ENCODE data around the gene DNAH12.

DNA sequence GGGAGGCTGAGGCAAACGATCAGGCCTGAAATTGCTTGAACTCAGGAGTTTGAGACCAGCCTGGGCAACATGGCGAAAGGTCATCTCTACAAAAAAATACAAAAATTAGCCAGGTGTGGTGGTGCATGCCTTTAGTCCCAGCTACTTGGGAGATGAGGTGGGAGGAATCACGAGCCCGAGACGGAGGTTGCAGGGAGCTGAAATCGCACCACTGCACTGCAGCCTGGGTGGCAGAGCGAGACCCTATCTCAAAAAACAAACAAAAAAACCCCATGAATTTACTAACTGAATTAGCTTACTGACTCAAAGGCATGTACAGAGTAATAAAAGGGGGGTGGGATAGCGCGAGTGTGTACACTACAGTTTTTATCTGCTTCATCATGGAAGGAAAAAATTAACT lies 33.7 kb upstream of the DNAH12 start:
- TF ChIP-seq, protein P1, sequence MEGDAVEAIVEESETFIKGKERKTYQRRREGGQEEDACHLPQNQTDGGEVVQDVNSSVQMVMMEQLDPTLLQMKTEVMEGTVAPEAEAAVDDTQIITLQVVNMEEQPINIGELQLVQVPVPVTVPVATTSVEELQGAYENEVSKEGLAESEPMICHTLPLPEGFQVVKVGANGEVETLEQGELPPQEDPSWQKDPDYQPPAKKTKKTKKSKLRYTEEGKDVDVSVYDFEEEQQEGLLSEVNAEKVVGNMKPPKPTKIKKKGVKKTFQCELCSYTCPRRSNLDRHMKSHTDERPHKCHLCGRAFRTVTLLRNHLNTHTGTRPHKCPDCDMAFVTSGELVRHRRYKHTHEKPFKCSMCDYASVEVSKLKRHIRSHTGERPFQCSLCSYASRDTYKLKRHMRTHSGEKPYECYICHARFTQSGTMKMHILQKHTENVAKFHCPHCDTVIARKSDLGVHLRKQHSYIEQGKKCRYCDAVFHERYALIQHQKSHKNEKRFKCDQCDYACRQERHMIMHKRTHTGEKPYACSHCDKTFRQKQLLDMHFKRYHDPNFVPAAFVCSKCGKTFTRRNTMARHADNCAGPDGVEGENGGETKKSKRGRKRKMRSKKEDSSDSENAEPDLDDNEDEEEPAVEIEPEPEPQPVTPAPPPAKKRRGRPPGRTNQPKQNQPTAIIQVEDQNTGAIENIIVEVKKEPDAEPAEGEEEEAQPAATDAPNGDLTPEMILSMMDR (IDR thresholded peaks at IDR 0.05): no peak
- no peak for TF ChIP-seq BHLHE40 (IDR thresholded peaks at IDR 0.05; ENCODE audit: low read depth, low read length)
- no peak for TF ChIP-seq POLR2A (IDR thresholded peaks at IDR 0.05; ENCODE audit: low read length)
- no peak for TF ChIP-seq RFX5 (IDR thresholded peaks at IDR 0.05)
- no peak for TF ChIP-seq ZC3H11A (IDR thresholded peaks at IDR 0.05)
- no peak for TF ChIP-seq RCOR1 (IDR thresholded peaks at IDR 0.05; ENCODE audit: low read depth, low read length)
- TF ChIP-seq, protein P2, sequence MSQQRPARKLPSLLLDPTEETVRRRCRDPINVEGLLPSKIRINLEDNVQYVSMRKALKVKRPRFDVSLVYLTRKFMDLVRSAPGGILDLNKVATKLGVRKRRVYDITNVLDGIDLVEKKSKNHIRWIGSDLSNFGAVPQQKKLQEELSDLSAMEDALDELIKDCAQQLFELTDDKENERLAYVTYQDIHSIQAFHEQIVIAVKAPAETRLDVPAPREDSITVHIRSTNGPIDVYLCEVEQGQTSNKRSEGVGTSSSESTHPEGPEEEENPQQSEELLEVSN (IDR thresholded peaks at IDR 0.05; ENCODE audit: borderline replicate concordance, low read depth): no peak
- TF ChIP-seq, protein P3, sequence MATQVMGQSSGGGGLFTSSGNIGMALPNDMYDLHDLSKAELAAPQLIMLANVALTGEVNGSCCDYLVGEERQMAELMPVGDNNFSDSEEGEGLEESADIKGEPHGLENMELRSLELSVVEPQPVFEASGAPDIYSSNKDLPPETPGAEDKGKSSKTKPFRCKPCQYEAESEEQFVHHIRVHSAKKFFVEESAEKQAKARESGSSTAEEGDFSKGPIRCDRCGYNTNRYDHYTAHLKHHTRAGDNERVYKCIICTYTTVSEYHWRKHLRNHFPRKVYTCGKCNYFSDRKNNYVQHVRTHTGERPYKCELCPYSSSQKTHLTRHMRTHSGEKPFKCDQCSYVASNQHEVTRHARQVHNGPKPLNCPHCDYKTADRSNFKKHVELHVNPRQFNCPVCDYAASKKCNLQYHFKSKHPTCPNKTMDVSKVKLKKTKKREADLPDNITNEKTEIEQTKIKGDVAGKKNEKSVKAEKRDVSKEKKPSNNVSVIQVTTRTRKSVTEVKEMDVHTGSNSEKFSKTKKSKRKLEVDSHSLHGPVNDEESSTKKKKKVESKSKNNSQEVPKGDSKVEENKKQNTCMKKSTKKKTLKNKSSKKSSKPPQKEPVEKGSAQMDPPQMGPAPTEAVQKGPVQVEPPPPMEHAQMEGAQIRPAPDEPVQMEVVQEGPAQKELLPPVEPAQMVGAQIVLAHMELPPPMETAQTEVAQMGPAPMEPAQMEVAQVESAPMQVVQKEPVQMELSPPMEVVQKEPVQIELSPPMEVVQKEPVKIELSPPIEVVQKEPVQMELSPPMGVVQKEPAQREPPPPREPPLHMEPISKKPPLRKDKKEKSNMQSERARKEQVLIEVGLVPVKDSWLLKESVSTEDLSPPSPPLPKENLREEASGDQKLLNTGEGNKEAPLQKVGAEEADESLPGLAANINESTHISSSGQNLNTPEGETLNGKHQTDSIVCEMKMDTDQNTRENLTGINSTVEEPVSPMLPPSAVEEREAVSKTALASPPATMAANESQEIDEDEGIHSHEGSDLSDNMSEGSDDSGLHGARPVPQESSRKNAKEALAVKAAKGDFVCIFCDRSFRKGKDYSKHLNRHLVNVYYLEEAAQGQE (IDR thresholded peaks at IDR 0.05): no peak
- TF ChIP-seq NPAS2 (CRISPR knock-in tag; IDR thresholded peaks at IDR 0.05; ENCODE audit: borderline replicate concordance): no peak
- no peak for TF ChIP-seq KDM1A (IDR thresholded peaks at IDR 0.05; ENCODE audit: low read depth)

All from A549 (cell line).